GM18909 (cell line): ENCODE results near the gene PCBP4.
"Not testable (repeated sequence)": the region's sequence is repeated elsewhere in the genome, so short reads cannot be mapped to it uniquely, and the experiment has no call there.

Experiments
- ATAC-seq: cut with Tn5 transposase; IDR thresholded peaks from one replicate; pipeline ENCODE4 v1.9.1; 2021; ENCODE audit warnings: mild to moderate bottlenecking; ENCODE audit not compliant: unreplicated experiment, poor library complexity

PCBP4 gene

DNA sequence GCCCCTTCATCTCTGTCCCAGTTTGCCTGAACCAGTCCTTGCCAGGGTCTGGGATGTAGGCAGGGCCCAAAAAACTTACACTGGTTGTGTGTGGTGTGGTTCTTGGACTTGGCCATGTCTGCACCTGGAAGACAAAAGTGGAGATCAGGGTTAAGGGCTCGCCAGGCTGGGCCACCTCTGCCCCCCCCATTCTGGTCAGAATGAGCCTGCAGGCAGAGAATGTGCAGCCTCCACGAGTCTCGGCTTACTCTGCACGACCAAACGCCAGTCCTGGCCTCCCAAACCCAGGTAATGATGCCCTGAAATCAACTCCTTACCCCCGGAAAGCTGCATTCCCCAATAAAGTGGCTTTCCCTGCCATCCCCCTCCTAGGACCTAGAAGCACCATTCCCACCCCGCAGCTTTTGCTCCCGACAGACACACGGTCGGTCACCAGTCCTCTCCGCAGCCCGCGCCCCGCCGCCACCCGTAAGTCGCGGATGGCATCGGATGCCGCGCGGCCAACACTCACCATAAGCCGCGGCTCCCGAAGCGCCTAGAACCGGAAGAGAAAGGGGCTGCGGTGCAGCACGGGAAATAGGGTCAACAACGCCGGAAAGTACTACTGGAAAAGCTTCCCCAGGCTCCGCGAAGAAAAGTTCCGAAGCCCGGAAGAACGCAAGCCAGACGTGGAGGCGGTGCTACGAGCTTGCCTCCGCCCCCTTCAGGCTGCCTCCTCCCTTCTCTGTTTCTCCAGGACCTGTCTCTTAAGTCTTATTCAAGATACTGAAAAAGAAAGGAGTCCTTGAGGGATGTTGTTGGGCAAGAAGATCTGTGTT is 28.3 kb upstream of the PCBP4 start, which contains the start of gene RPL29:
Gene RPL29 (minus strand): TSS at position 550 of the 818 bp plus-strand sequence. CDS start 434 bp downstream, at position 116.
- peak; percentile 77 for ATAC-seq

DNA sequence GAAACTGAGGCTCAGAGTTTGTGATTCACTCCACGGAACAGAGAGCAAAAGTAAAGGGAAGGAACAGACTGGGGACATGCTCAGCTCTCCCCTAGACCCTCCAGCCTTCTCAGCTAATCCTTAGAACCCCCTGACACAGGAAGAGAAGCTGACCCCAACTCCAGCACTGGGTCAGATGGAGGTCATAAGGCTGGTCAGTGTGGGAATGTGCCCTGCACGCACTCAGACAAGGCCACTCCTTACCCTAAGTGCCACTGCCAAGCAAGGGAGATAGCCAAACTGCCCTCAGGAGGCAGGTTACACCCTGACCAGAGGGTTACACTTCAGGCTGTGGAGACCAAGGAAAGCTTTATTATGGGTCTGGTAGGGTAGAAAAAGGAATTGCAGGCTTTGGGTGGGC is 27.3 kb upstream of the PCBP4 start:
- ATAC-seq, result no peak

DNA sequence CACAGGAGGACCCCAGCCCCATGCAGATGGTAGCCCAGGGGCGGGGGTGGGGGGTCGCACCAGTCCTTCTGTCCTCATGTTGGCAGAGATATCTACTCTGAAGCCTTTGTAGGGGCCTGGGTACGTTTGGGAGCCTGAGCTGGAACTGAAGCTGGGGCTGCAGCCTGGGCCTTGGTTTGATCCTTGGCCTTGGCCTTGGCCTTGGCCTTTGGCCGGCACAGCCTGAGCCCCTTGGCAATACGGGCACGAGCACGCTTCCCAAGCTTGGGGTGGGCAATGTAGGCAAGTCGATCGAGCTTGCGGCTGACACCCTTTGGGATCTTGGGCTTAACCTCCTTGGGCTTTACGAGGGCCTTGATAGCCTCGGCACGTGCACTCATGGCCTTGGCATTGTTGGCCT is 26.4 kb upstream of the PCBP4 start:
- not testable (repeated sequence) for ATAC-seq

DNA sequence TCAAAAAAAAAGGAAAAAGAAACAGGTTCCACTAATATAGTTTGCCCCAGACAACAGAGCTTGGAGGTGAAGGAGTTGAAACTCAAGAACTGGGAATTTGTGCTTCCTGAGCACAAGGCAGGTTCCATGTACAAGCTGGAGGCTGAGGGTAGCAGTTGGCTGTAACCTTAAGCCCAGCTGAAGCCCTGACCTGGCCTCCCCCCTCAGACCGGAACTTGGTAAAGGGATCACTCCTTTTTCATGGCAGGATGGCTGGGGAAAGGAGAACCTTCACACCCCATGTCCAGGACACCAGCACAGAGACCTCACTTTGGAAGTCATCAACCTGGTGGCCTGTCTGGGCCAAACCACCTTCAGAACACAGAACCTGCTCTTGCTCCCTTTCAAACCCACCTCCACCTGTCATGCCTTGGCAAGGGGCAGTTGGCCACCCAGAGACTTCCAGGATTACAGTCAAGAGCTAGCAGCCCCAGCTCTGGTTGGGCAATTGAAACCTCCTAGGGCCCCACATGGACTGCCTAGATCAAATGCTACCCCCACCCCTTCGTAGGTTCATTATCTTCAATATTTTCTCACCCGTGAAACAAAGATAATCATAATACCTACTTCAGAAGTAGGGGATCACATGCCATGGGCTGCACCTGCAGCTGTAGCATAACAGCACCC is 24.9 kb upstream of the PCBP4 start:
- no peak for ATAC-seq

DNA sequence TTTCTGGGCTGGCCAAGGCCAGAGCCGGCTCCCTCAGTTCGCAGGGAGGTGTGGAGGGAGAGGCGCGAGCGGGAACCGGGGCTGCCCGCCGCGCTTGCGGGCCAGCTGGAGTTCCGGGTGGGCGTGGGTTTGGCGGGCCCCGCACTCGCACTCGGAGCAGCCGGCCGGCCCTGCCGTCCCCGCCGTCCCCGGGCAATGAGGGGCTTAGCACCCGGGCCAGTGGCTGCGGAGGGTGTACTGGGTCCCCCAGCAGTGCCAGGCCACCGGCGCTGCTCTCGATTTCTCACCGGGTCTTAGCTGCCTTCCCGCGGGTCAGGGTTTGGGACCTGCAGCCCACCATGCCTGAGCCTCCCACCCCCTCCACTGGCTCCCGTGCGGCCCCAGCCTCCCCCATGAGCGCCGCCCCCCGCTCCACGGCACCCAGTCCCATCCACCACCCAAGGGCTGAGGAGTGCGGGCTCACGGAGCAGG is 23.3 kb upstream of the PCBP4 start:
- not testable (repeated sequence) for ATAC-seq

DNA sequence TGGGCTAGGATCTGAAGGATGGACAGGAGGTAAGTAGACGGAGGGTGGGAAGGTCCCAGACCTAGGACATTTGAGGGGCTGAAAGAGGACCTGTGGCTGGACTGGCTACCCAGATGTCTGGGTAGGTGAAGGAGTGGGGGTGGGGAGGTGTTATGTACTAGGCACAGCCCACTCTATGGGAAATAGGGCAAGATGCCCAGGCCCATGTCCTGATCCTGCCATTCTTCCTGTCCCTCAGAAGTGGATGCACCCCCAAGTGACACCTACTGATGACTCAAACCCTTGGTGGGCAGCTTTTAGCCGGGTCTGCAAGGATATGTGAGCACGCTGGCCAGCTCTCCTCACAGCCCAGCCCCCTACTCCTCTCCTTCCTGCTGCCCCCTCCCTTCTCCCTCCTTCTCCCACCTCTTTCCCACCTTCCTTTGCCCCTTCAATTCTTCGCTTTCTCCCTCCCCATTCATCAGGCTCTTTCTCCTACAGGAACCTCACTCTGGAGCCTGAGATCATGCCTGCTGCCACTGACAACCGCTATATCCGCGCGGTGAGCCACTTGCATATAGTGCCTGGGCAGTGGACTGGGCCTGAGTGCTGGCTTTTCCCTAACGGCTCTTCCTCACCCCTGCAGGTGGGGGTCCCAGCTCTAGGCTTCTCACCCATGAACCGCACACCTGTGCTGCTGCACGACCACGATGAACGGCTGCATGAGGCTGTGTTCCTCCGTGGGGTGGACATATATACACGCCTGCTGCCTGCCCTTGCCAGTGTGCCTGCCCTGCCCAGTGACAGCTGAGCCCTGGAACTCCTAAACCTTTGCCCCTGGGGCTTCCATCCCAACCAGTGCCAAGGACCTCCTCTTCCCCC is 21.3 kb upstream of the PCBP4 start:
- no peak for ATAC-seq

DNA sequence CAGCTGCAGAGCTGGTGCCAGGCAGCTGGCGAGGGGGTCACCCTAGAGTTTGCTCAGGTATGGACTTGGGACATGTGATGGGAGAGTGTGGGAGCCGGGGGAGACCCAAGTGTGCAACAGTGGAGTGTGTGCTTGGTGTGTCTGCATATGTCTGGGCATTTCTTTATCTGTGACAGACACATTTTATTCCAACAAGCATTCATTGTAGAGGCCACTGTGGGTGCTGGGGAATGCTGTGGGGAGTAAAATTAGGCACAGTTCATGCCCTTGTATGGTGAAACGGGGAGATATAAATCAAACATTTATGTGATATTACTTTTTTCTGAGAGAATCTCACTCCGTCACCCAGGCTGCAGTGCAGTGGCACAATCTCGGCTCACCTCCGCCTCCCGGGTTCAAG is 20.3 kb upstream of the PCBP4 start:
- no peak for ATAC-seq

DNA sequence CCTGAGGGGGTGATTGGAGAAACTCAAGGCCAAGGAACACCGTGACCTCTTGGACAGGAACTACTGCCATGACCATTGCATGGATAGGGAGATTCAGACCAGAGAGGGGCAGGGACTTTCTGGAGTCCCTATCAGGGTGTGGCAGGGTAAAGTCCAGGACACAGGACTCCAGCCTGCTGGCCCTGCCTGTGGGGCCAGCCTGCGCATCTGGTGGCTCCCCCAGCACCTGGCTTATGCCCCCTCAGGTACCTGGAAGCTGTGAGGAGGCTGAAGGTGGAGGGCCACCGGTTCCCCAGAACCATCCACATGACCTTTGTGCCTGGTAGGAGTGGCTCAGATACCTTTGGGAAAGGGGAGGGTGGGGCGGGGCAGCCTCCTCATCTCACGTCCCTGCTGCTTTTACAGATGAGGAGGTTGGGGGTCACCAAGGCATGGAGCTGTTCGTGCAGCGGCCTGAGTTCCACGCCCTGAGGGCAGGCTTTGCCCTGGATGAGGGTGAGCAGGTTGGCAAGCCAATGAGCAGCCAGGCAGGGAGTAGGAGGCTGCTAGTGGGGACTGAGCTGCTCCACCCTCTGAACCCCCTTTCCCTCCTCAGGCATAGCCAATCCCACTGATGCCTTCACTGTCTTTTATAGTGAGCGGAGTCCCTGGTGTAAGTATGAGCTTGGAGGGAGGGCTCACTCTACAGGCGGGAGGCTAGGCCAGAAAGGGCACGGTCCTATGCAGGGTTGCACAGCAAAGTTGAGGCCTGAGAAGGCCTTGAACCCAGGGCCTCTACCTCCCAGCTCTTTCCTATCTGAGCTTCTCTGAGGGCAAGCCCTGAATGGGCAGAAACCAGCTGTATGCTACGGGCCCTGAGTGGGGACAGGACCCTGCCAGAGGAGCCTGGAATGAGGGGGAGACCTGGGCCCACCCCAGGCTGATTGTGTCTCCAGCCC is 19.0 kb upstream of the PCBP4 start:
- ATAC-seq, result no peak

DNA sequence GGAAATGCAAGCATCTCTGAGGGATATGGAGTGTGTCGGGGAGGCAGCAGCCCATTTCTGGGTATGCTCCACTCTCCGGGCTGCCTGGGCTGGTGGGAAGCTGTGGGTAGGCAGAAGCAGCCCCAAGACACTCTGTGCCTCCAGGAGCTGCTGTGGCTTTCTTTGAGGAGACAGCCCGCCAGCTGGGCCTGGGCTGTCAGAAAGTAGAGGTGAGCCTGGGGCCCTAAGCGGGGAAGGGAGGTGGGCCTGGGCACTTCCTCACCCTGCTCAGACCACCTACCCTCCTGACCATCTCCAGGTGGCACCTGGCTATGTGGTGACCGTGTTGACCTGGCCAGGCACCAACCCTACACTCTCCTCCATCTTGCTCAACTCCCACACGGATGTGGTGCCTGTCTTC is 17.8 kb upstream of the PCBP4 start:
- ATAC-seq, result no peak

DNA sequence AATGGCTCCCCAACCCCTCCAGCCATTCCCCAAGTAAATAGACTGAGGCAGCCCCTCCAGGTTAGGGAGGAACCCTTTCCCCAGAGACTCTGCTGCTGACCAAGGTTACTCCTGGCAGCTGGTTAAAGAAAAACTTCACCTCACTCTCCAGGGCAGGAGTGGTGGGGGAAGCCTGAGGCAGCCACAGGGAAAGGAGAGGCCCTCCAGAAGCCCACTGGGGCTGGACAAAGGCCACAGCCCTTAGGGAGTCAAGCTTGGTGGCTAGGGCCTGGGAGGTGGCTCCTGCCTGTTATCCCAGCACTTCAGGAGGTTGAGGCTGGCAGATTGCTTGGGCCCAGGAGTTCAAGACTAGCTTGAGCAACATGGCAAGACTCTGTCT is 17.0 kb upstream of the PCBP4 start:
- ATAC-seq, result no peak

DNA sequence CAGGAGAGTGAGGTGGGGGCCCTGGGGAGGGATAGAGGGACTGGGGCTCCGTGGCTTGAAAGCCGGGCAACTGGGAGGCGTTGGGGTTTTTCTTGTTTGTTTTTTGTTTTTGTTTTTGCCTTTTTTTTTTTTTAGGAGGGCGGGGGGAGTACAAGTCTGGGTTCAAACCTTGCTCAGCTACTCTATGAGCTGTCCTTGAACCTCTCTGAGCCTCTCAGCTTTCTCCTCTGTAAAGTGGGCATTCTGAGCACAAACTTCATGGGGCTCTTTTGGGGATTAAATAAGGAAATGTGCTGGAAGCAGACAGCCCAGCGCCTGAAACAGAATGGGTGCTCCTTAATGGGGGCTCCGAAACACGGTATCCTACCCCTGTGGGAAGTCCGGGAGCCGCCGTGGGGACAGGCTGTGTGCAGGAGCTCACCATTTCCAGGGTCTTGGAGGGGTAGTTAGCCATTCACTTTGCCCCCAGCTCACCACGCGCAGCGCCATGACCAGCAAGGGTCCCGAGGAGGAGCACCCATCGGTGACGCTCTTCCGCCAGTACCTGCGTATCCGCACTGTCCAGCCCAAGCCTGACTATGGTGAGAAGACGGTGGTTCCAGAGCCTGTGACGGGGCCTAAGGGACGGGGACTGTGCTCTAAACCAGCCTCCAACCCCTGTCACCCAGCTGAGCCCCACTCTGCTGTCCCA is 16.5 kb upstream of the PCBP4 start:
- ATAC-seq, result no peak

DNA sequence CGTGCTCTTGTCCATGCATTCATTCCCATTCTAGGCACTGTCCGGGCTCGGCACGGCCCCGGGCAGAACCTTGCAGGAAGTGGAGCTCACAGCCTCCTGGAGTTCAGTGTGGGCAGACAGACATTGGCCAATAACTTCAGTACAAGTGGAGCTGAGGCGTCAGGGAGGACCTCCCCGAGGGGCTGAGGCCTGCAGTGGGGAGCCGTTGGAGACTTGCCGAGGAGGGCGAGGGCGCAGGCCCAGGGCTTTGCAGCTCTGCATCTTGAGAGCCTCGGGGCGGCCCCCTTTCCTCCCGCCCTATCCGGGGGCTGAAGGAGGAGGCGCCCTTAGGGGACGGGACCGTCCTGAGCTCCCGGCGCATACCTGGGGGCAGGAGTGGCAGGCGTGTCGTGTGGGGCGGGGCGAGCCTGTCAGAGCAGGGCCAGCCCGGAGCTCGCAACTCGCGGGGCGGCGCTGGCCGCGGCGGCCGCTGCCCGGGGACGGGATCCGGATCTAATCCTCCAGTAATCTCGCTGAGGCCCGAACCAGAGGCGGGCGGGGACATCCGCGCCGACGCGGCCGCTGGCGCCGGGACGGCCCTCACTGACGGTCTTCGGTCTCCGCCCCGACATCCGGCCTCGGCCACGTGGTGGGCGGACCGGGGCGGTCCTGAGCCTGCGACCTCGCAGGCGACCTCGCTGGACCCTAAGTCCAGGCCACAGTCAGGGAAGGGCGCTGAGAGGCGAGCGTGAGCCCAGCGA is 15.8 kb upstream of the PCBP4 start, which contains the start of gene ACY1:
Gene ACY1 (plus strand): TSS at position 698 of the 740 bp plus-strand sequence. CDS start 530 bp downstream, outside the sequence.
- ATAC-seq, result peak; percentile 75

DNA sequence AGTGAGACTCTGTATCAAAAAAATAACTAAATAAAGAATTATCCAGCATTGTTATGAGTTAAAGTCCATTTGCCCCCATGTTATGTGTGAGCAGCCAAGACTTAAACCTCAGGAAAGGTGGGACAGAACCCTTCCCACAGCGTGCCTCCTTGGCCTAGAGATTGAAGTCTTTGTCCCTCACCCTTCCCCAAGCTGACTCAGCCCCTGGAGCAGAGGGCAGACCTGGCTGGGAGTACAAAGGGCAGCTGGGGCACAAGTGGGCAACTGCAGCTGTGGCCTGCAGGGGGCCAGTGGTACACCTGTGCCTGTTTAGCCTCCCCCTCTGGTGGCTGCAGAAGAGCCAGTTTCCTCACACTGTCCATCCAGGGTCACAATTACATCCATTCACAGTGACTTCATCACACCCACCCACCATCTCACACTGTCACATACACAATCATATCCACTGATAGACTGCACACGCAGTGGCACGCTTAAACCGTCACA is 15.1 kb upstream of the PCBP4 start:
- ATAC-seq, result peak; percentile 51

DNA sequence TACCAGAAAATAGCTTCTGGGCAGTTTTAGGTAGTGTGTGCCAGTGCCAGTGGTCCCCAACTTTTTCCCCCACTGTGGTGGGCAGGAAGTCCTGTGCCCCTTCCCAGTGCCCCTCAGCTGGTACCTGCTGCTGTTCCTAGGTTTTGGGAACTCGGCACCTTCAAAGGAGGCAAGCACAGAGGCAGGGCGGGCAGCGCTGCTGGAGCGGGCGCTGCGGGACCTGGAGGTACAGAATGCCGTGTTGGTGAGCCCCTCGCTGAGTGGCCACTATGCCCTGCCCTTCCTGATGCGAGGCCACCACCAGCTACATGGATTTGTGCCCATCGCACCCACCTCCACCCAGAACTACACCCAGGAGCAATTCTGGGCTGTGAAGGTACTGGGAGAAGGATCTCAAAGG is 13.0 kb upstream of the PCBP4 start:
- no peak for ATAC-seq

DNA sequence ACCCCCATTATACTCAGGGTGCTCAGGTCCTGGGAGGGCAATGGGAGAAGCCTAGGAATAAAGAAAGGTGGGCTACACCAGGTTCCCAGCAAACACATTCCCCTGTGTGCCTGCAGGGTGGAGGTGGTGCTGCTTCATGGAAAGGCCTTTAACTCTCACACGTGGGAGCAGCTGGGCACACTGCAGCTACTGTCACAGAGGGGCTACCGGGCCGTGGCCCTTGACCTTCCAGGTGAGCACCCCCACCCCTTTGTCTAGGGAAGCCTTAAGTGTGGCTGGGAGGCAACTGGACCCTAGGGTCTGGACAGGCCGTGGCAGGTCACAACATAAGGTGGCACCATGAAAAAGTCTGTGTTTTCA is 10.9 kb upstream of the PCBP4 start:
- ATAC-seq, result no peak

DNA sequence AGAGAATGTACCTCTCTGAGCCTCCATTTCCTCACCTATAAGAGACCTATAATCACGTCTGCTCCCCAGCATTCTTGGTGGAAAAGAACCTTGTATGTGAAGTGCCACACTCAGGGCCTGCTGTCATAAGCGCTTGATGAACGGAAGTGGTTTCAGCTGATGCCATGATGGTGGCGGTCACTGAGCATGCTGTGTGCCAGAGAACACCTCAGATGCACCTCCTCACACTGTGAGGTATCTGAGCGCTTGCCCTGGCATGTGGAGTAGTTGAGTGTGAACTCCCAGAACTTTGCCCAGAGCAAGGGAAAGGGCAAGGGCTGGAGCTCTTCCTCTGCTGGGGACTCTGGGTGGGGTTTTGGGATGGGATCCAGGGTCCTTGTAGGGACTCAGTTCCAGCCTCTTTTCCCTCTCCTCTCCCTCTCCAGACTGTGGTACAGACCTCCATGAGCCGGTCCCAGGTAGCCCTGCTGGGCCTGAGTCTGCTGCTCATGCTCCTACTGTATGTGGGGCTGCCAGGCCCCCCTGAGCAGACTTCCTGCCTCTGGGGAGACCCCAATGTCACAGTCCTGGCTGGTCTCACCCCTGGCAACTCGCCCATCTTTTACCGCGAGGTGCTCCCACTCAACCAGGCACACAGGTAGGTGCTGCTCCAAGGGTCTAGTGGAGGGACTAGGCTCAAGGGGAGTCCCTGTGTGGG is 10.3 kb upstream of the PCBP4 start:
- no peak for ATAC-seq

DNA sequence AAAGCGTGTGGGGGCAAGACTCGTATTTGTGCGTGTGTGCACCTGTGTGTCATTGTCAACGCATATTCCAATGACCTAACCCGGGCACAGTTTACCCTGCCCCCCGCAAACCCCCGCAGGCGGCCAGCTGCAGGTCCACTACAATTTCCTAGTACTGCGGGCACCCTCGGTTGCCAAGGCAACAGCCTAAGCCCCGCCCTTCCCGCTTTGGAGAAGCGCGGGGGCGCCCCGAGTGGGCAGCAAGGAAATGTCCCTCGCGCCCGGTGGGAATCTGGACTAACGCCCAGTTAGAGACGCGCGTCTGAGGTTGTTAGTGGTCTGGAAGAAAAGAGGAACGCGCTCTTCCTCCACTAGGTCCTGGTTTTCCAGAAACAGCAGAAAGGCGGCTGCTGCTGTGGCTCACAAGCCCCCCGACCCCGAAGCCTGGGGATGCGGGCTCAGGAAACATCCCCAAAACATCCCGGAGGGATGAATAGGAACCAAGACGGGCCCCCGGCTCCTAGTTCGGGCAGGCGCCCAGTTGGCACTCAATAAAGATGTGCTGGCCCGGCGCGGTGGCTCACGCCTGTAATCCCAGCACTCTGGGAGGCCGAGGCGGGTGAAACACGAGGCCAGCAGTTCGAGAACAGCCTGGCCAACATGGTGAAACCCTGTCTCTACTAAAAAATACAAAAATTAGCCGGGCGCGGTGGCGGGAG is 8.7 kb upstream of the PCBP4 start:
- no peak for ATAC-seq
